ENCODE results near the gene CERS5.
"Not testable (repeated sequence)": the region's sequence is repeated elsewhere in the genome, so short reads cannot be mapped to it uniquely, and the experiment has no call there.

Gene CERS5

DNA sequence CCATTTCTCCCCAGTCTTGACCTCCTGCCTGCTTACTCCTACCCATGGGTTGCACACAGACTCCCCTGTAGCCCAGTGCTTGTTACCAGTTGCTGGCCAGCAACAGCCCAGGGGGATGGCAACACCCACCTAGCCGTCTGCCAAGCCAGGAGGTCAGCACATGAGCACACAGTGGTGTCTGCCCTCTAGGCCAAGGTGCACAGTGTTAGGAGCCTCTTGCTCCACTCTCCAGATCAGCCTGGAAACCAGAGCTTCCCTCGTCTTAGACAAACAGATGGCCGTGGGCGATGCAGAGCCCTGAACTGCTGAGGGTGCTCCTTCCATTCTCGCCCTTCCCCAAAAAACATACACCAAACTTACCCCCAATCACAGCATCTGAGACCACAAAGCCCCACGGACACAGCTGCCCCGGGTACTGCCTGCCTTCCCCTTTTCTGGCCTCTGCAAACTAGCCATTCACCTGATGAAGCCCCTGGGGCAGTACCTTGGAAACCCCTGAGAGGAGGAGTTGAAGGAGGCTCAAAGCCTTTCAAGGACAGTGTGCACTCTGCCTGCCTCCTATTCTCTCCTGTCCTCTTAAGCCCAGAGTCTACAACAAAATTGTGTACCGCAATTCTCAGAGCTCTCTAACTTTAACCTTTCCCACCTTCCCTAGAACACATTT lies 64.4 kb downstream of the CERS5 start:
- no peak for DNase-seq (ENCODE audit: low spot score)

DNA sequence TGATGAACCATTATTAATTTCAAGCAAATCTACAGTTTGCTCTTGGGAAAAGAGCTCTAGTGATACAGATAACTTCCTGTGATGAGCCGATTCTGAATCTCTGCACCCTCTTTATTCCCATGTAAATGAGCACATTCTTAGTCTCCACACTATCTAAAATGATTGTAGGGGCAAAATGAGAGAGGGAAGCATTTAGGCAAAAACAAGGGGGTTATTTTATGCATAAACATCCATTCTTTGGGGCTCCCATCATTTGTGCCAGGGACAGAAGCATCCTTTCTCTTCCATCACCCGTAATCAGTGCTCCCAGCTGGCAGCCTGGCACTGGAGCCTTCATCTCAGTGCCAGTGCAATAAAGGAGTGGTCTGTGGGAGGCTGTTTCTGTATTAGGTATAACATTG lies 65.0 kb downstream of the CERS5 start:
- DNase-seq (ENCODE audit: low spot score): no peak

DNA sequence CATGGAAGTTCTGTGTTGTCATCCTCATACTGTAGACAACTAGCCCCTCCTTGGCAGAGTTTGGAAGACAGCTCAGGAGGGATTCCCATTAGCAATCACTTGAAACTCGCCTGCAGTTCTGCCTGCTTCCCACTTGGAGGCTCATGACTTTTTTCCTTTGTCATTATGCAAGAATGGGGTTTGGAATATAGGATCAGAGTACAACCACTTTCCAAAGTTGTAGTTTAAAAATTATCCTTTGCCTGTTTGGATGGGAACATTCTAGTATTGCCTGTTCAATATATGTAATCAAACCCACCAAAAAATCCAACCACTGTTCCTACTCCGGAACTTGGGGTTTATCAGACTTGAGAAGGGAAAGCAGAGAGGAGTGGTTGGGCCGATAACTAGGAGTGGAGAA lies 65.5 kb downstream of the CERS5 start:
- no peak for DNase-seq (ENCODE audit: low spot score)

DNA sequence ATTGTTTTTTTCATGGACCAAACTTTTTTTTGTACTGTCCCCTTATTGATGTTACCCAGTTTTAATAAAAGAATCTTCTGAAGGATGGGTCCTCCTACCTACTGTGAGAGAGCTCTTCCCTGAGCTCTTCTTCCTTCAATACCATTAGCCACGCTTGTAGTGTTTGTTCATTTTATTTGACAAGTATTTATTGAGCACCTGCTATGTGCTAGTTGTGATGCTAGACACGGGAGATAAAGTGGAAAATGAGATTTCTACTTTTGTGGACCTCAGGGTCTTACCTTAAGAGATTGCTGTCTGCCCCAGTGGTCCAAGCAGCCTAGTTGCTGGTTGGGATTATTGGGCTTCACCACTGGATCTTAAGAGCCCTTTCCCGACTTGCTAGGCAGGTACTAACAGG lies 66.6 kb downstream of the CERS5 start:
- no peak for DNase-seq (ENCODE audit: low spot score)

DNA sequence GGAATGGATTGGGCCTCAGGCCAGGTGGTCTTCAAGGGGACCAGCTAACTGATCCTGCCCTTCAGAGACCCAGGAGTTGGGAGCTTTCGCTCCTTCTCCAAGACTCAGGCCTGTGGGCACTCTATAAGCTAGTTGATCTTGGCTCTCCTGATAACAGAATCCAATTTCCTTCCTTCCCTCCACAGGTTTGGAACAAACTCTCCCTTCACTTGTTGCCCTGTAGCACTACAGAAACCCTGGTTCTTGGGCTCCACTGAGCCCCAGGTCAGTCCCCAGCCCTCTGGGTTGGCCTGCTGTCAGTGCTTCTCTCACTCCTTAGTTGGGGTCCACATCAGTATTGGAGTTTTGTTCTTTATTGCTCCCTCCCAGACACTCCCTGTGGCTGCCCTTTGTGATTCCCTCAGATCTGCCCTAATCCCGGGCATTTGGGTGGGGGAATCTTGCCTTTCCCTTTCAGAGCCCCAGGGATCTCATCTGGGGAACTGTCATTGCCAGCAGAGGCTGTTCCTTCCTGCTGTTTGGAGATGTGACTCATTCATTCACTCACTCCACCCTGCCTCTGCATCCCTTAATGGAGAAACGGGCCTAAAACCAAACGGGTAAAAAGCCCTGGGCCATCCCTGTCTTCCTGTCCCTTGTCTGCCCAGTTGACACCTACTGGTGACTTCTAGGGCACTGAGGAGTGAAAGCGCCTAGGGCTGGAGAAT lies 67.7 kb downstream of the CERS5 start:
- no peak for DNase-seq (ENCODE audit: low spot score)

DNA sequence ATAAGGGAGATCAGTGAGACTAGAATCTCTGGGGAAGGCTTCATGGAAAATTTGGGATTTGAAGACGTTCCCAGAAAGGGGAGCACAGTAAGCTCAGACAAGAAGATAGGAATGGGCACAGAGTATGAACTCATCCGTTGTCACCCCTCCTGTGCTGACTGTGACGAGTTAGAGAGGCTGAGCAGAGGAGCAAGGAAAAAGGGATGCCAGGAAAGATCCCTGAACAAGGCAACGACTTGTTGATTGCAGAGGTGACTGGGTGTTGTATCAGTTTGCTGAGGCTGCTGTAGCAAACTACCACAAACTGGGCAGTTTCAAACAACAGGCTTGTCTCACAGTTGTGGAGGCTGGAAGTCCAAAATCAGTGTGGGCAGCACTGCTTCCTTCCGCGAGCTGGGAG lies 69.2 kb downstream of the CERS5 start:
- no peak for DNase-seq (ENCODE audit: low spot score)

DNA sequence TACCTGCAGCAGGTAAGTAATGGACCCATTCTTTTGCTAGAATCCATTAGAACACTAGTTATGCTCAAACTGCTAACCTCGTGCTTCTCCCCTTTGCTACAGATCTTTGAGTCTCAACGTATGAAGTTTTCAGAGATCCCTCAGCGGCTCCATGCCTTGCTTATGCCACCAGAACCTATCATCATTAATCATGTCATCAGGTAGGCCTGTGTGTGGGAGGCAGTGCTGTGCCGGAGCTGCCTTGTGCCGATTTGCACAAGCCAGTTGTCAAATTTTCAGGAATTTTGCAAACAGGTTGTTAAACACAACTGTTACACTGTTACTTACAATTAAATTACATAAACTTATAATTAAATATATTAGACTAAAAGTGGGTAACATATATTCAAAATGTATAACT lies 76.8 kb downstream of the CERS5 start:
- no peak for DNase-seq (ENCODE audit: low spot score)

DNA sequence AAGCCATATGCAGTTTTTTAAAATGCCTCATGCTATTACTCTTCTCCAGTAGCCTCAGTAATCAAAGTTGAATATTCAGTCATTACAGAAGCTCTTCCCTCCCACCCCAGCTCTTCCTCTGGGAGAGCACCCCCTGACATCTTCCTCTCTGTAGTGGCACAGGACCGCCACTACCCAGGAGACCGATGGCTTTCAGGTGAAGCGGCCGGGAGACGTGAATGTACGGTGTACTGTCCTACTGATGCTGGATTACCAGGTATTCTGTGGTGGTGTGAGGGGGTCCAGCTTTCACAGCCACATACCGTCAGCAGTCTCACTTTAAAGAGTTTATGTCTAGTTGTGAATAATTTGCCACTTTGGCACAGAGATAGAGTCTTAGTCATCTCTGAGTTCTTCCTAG lies 77.4 kb downstream of the CERS5 start:
- DNase-seq (ENCODE audit: low spot score): no peak

DNA sequence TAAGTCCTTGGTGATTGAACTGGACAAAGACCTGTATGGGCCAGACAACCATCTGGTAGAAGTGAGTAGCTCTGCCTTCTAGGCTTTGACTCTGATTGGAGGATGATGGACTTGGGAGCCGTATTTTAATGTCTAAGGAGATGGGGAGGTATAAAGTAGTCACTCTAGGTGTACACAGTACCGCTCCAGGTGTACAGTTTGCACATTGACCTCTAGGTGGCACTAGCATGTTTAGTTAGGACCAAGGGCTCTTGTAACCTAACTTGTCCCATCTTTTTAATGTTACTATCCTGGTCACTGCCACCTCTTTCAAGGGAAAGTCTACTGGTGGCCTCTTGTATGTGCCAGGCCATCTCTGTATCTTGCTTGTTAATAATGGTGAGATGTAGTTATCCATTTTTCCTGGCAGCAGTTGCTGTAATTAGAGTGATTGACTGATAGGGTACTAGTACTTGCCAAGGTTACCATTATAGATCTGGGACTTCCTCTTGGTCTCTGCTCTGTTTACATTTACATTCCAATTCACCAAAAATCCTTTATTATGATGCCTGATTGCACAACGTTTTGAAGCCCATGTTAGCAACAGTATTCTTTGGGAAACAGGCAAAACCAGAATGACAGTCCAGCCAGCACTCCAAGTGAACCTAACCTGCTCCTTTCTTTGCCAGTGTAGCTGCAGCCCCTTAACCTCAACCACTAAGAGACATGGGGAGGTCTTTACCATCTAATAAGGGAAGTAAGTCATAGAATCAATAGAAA lies 78.4 kb downstream of the CERS5 start:
- peak; percentile 83 for DNase-seq (ENCODE audit: low spot score)

DNA sequence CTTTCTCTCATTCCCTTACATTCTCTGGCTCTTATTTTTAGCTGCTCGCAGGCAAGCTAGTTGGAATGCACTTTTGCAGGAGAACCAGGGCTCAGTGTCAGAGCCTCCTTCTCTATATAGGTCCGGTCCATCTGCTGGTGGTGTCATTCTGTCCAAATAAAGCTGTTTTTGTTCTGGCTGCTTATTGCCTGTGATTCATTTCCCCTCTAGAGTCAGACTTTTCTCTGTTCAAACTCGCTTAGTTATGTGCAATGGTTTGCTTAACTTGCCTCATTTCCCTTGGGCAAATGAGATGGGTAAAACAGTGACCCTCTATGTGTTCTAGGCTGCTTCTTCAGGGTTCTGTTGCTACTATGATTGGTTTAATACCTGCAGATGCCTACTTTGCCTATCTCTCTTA lies 79.2 kb downstream of the CERS5 start:
- DNase-seq (ENCODE audit: low spot score): no peak

DNA sequence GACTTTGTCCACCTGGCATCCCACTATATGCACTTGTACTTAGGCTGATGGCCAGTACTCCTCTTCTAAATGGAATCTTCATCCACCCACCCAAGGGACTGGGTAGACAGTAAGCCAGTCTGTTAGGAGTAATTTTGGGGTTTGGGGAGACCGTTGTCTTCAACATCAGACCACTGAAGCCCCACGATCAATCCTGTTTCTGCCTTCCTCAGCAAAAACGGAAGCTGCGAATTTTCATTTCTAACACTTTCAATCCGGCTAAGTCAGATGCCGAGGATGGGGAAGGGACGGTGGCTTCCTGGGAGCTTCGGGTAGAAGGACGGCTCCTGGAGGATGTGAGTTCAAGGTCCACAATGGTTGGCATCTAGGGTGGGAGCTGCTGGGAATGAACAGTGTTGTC lies 80.0 kb downstream of the CERS5 start:
- no peak for DNase-seq (ENCODE audit: low spot score)

DNA sequence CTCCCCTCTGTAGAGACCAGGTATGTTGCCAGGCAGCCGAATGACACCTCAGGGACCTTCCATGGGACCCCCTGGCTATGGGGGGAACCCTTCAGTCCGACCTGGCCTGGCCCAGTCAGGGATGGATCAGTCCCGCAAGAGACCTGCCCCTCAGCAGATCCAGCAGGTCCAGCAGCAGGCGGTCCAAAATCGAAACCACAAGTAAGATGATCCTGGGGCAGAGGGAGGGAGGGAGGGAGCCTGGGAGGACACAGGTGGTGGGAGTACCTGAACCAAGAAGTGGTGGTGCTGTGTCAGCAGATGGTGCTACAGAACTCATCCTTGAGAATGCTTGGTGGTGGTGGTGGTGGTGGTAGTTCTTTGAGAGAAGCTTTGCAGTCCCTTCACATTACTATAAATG lies 81.0 kb downstream of the CERS5 start:
- DNase-seq (ENCODE audit: low spot score): no peak

DNA sequence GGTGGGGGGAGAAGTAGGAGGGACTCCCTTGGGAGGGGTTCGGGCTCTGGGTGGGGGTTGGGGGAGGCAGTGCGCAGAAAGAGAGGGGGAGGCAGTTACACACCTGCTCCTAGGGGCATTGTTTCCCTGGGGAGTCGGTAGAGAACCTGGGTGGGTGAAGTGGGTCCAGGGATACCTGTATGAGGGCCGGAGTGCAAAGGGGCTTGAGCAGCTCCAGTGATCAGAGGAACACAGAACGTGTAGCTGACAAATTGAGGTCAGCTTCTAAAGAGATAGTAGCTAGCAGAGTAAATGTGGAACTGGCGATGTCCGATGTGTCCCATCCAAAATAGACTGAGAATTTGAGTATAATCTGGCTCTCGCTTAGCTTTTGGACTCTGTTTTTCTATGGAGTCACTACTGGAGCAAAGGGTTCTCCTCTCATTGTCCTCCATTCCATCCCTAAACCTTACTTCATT lies 81.5 kb downstream of the CERS5 start:
- no peak for DNase-seq (ENCODE audit: low spot score)

DNA sequence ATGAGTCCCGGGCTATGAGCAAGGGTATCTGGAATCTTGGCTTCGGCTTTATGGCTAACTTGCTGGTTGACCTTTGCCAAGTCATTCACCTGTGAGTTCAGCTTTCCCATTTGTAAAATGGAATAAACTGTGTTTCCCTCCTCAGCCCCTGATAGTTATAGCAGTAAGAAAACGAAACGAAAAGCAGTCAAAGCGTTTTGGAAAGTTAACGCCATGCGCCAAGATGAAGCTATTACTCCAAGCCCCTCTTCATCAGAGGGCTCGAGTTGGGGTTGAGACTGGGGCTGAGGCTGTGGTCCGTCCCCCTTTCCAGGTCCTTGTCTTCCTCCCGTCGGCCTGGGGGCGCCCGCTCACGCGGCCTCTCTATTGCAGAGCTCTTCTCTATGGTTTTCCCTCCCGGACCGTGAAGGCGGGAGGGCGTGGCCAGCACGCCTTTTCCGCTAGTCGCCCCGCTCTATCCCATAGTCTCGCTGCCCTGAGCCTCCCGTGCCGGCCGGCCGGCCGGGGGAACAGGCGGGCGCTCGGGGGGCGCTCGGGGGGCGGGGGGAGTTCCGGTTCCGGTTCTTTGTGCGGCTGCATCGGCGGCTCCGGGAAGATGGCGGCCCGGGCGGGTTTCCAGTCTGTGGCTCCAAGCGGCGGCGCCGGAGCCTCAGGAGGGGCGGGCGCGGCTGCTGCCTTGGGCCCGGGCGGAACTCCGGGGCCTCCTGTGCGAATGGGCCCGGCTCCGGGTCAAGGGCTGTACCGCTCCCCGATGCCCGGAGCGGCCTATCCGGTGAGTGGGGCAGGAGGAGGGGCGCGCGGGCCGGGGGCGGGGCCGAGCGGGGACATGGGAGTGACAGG lies 82.2 kb downstream of the CERS5 start, which contains the start of gene SMARCD1:
Gene SMARCD1, plus strand, starts transcription at position 568 of the 840 bp plus-strand sequence. Its CDS starts 28 bp downstream, at position 596.
- peak; percentile 93 for DNase-seq (ENCODE audit: low spot score)

DNA sequence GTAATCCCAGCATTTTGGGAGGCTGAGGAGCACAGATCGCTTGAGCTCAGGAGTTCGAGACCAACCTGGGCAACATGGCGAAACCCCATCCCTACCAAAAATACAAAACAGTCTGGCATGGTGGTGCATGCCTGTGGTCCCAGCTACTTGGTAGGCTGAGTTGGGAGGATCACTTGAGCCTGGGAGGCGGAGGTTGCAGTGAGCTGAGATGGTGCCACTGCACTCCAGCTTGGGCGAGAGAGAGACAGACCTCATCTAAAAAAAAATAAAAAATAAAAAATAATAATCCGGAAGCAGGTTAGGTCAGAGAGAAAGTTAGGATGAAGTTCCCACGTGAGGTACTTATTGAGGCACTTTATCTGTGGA lies 82.8 kb downstream of the CERS5 start:
- DNase-seq (ENCODE audit: low spot score): not testable (repeated sequence)

DNA sequence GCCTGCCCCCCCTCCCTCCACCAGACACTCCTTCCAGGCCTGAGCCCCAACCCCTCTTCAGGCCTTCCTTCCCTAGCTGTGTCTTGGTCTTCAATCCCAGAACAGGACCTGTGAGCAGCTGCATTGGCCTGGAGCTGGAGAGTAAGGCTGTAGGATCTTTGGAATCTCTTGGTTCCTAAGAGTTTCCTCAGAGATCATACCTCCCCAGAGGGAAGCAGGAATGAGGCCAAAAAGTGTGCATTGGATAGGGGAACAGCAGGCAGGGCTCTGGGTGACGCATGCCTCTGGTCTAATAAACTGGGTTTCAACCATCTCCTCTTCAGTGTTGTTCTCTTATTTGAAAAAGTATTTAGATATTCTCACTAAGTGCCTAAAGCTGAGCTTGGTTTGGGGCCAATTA lies 83.9 kb downstream of the CERS5 start:
- DNase-seq (ENCODE audit: low spot score): no peak

DNA sequence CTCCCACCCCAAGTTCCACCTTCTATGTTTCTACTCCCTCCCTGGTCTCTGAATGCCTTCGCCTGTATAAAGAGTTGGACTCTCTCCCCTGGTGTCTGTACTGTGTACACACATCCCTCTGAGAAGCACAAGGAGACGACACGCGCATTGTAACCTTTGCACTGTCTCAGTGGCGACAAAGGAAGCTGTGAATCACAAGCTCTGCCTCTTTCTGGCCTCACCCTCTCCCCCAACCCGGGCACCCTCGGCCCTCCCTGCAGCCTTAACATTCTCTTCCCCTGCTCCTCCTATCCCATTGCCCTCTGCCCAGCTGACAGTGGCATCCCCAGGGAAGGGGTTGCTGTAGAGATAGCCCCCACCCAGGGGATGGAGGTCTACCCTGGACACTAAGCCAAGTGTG lies 84.5 kb downstream of the CERS5 start:
- DNase-seq (ENCODE audit: low spot score): no peak

DNA sequence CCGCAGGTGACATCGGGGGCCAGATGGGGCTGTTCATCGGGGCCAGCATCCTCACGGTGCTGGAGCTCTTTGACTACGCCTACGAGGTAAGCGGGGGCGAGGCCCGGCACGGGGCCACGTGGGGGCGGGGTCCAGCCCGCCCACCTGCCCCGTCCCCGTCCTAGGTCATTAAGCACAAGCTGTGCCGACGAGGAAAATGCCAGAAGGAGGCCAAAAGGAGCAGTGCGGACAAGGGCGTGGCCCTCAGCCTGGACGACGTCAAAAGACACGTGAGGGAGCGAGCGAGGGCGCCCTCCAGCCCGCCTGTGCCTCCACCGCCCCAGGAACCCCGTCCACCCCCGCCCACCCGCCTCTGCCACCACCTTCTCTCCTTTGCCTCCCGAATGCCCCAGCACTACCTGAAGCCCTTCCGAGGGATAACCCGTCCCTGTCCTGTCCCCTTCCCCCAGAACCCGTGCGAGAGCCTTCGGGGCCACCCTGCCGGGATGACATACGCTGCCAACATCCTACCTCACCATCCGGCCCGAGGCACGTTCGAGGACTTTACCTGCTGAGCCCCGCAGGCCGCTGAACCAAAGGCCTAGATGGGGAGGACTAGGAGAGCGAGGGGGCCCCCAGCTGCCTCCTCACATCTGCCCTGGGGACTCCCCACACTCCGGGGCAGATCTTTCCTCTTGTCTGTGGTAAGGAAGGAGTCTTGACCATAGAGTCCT lies 85.9 kb downstream of the CERS5 start:
- no peak for DNase-seq (ENCODE audit: low spot score)

DNA sequence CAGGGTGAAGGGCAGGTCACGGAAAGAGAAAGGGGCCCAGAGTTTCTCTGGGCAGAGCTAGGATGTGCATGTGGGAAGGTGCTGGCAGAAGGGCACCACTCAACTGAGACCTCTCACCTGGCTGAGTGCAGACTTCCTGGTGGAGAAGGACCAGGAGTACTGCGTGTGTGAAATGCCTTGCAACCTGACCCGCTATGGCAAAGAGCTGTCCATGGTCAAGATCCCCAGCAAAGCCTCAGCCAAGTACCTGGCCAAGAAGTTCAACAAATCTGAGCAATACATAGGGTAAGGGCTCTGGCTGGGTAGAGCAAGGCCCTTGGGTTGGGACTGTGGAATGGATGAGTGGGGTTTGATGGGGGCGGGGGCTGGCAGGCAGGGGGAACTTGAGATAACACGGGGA lies 87.4 kb downstream of the CERS5 start:
- DNase-seq (ENCODE audit: low spot score): no peak
